GM12864 (cell line): ENCODE data around the gene USP9Y.
A peak's percentile ranks its signal among the peaks of the same experiment; 100 is the strongest.

Experiments
- DNase-seq: peaks from one replicate; pipeline ENCODE4 v3.0.0-alpha.2; 2011; ENCODE audit warnings: low read depth
- H3K4me3 ChIP-seq: 2 replicates; pipeline ENCODE4 v1.5.1; 2011; ENCODE audit warnings: mild to moderate bottlenecking, low read depth, low read length, control low read depth
- TF ChIP-seq, protein P1 (sequence below): IDR thresholded peaks from 2 replicates; pipeline ENCODE4 v1.5.1; 2011; ENCODE audit warnings: low read depth, mild to moderate bottlenecking, moderate library complexity, low read length, control low read depth, inconsistent platforms; ENCODE audit errors: missing control alignments

The USP9Y gene

GRCh38 chrY:12733625-12734024, 32.6 kb downstream of the USP9Y start:
- no peak overlapping the region for H3K4me3 ChIP-seq
- TF ChIP-seq, protein P1, sequence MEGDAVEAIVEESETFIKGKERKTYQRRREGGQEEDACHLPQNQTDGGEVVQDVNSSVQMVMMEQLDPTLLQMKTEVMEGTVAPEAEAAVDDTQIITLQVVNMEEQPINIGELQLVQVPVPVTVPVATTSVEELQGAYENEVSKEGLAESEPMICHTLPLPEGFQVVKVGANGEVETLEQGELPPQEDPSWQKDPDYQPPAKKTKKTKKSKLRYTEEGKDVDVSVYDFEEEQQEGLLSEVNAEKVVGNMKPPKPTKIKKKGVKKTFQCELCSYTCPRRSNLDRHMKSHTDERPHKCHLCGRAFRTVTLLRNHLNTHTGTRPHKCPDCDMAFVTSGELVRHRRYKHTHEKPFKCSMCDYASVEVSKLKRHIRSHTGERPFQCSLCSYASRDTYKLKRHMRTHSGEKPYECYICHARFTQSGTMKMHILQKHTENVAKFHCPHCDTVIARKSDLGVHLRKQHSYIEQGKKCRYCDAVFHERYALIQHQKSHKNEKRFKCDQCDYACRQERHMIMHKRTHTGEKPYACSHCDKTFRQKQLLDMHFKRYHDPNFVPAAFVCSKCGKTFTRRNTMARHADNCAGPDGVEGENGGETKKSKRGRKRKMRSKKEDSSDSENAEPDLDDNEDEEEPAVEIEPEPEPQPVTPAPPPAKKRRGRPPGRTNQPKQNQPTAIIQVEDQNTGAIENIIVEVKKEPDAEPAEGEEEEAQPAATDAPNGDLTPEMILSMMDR = no peak
- peak; percentile 24 for DNase-seq

- no peak for DNase-seq
- H3K4me3 ChIP-seq = no peak overlapping the region
- TF ChIP-seq, protein P1 = no peak
These were observed 33.0 kb downstream of the USP9Y start for GRCh38 chrY:12734051-12734450.

DNA sequence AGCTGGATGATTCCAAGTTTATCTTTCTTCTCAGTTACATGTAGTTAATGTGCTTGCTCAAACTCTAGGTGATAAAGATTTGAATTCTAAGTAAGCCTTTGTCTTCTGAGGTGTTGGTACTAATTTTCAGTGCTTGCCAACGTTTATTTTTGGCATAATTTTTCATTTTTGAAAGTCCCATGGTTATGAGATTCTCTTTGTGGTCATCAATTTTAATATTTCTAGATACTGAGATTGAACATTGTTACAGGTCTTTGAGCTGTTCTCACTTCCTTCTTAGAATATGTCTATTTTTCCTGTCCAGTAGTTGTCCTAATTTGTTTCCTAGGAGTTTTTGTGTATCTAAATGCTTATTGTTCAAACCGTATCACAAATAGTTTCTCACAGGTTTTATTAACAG, 40.4 kb downstream of the USP9Y start:
- TF ChIP-seq, protein P1 = no peak
- no peak for DNase-seq

GRCh38 chrY:12742725-12743124, 41.7 kb downstream of the USP9Y start:
- no peak overlapping the region for H3K4me3 ChIP-seq
- DNase-seq = no peak
- TF ChIP-seq, protein P1 = no peak

More for the DNA sequence above, 40.4 kb downstream of the USP9Y start:
- H3K4me3 ChIP-seq = no peak overlapping the region

DNA sequence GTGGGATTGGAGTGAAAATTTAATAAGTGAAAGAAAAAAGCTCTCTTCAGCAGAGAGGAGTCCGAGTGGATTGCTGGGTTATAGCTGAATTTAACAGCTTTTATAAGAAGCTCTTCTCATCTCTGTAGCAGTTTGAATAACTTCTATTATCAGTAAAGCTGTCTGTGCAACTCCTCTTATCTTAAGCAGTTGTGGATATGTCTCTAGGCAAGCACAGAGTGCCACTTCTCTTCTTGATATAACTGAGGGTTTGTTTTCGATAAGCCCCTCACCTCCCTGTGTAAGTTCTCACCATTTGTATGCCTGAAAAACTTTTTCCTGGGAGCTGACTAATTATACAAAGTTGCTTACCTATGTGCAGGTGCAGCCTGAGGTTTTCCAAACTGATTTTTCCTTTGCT, 43.1 kb downstream of the USP9Y start:
- H3K4me3 ChIP-seq = no peak overlapping the region
- TF ChIP-seq, protein P1 = no peak
- DNase-seq = no peak

DNA sequence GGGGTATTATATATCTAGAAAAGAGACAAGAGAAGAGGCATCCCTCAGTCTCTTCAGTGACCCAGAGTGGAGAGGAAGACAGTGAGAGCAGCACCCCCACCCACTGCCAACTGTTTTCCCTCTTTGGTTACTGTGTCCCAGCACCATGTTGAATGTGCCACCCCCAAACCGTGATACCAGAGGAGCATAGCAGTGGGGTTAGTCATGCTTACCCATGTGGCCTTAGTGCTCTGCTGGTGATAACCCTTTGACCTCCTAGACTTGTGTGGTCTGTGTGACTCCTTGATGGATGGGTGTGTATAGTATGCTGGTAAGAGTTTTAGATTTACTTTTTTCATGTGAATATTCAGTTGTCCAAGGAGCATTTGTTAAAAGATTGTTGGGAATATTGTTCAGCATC, 48.3 kb downstream of the USP9Y start:
- no peak overlapping the region for H3K4me3 ChIP-seq
- no peak for DNase-seq
- TF ChIP-seq, protein P1 = no peak

DNA sequence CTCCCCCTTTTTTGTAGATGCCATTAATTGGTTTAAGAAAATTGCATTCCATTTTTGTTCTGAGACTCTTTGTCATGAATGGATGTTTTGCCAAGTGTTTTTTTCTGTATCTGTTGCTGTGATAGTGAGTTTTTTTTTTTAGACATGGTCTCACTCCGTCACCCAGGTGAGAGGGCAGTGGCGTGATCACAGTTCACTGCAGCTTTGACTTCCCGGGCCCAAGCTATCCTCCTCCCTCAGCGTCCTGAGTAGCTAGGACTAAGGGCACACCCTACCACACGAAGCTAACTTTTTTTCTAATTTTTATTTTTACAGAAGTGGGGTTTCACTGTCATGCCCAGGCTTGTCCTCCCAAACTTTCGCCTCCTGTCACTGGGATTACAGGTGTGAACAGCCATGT, 51.8 kb downstream of the USP9Y start:
- no peak overlapping the region for H3K4me3 ChIP-seq
- TF ChIP-seq, protein P1 = no peak
- no peak for DNase-seq
